ENCODE measurements around the gene NTNG2.
A peak's percentile ranks its signal among the peaks of the same experiment; 100 is the strongest.

NTNG2 gene

DNA sequence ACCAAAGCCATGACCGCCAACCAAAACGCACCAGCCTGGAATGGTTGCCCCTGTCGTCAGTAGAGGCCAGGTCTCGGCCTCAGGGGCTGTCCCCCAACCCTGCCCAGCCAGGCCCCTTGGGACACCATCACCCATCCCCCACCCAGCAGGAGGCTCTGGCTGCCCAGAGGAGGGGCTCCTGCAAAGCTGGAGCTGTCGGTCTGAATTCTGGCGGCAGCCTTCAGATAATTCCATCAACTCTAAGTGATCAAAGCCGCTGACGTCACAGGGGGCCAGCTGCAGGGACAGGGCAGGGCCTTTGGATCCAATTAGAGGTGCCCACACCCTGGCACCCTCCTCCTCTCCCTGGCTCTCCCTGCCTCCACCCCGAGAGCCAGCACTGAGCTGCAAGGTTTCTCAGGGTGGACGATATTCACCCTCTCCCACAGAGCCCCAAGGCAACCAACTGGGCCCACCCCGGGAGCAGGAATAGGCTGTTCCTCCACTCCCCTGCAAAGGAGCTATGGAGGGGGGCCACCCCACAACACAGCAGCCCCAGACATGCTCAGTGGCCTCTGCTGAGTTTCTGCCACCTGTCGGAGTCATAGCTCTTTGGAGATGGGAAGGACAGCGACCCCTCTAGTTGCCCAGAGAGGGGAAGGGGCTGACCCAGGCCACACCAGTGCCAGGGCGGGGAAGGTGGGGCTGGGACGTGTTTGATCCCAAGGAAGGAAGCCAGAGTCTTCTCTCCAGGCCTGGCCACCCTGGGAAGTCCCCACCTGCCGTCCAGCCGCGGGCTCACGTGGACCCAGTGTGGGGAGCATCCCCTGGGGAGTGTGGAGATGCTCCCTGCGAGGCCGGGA is 78.4 kb downstream of the NTNG2 start:
- Histone ChIP-seq H3K9me3 (ENCODE audit: insufficient read depth, low read depth, low read length) (no peaks in the 10 kb centered on the region), H3K4me2 (ENCODE audit: low read depth, low read length, poor library complexity, severe bottlenecking) (peak overlapping the region; percentile 61), H3F3A (ENCODE audit: low read depth) (no peaks in the 10 kb centered on the region), H3K4me3 (ENCODE audit: low read length, poor library complexity, severe bottlenecking) (peak overlapping the region; percentile 43), H3K9me2 (replicated peaks; ENCODE audit: low read depth, low read length) (no peaks in the 10 kb centered on the region), H3K36me3 (ENCODE audit: insufficient read depth, low read length) (no peaks in the 10 kb centered on the region), H3K27me3 (ENCODE audit: insufficient read depth, low read length, poor library complexity, severe bottlenecking) (no peaks in the 10 kb centered on the region), H3K79me2 (ENCODE audit: insufficient read depth, low read length) (no peaks in the 10 kb centered on the region), H4K20me1 (ENCODE audit: insufficient read depth, low read length, poor library complexity, severe bottlenecking) (no peaks in the 10 kb centered on the region), H3K4me1 (ENCODE audit: insufficient read depth, low read length, poor library complexity, severe bottlenecking) (peaks cover 17% of the 10 kb centered on the region), H3K9ac (ENCODE audit: low read depth, low read length, poor library complexity, severe bottlenecking) (no peak overlapping the region), H2AFZ (ENCODE audit: low read length) (no peak overlapping the region)
- no peak for TF ChIP-seq EZH2phosphoT487 (IDR thresholded peaks at IDR 0.05; ENCODE audit: borderline replicate concordance)
- TF ChIP-seq CTCF (conservative IDR thresholded peaks at IDR 0.05; ENCODE audit: low read length): no peak

GRCh38 chr9:132240841-132241482 is 79.1 kb downstream of the NTNG2 start:
- Histone ChIP-seq H3K4me1 (ENCODE audit: insufficient read depth, low read length, poor library complexity, severe bottlenecking) (peaks cover 21% of the 10 kb centered on the region), H3K4me2 (ENCODE audit: low read depth, low read length, poor library complexity, severe bottlenecking) (peak overlapping the region; percentile 97), H2AFZ (ENCODE audit: low read length) (peak overlapping the region; percentile 58; the same call in 1 of the 2 replicates), H3K4me3 (ENCODE audit: low read length, poor library complexity, severe bottlenecking) (peak overlapping the region; percentile 84), H3K27me3 (ENCODE audit: insufficient read depth, low read length, poor library complexity, severe bottlenecking) (no peaks in the 10 kb centered on the region), H4K20me1 (ENCODE audit: insufficient read depth, low read length, poor library complexity, severe bottlenecking) (no peaks in the 10 kb centered on the region), H3K36me3 (ENCODE audit: insufficient read depth, low read length) (no peaks in the 10 kb centered on the region), H3K9me3 (ENCODE audit: insufficient read depth, low read depth, low read length) (no peaks in the 10 kb centered on the region), H3K79me2 (ENCODE audit: insufficient read depth, low read length) (no peaks in the 10 kb centered on the region), H3K9ac (ENCODE audit: low read depth, low read length, poor library complexity, severe bottlenecking) (peak overlapping the region; percentile 56), H3F3A (ENCODE audit: low read depth) (no peaks in the 10 kb centered on the region), H3K9me2 (replicated peaks; ENCODE audit: low read depth, low read length) (no peaks in the 10 kb centered on the region)
- TF ChIP-seq CTCF (conservative IDR thresholded peaks at IDR 0.05; ENCODE audit: low read length) (no peak), EZH2phosphoT487 (IDR thresholded peaks at IDR 0.05; ENCODE audit: borderline replicate concordance) (no peak)

- Histone ChIP-seq H3K27me3 (ENCODE audit: insufficient read depth, low read length, poor library complexity, severe bottlenecking) (no peaks in the 10 kb centered on the region), H3K4me2 (ENCODE audit: low read depth, low read length, poor library complexity, severe bottlenecking) (peak overlapping the region; percentile 97), H3K9ac (ENCODE audit: low read depth, low read length, poor library complexity, severe bottlenecking) (peak overlapping the region; percentile 56), H3K9me3 (ENCODE audit: insufficient read depth, low read depth, low read length) (no peaks in the 10 kb centered on the region), H2AFZ (ENCODE audit: low read length) (peak overlapping the region; percentile 58; the same call in 1 of the 2 replicates), H3F3A (ENCODE audit: low read depth) (no peaks in the 10 kb centered on the region), H3K36me3 (ENCODE audit: insufficient read depth, low read length) (no peaks in the 10 kb centered on the region), H3K79me2 (ENCODE audit: insufficient read depth, low read length) (no peaks in the 10 kb centered on the region), H4K20me1 (ENCODE audit: insufficient read depth, low read length, poor library complexity, severe bottlenecking) (no peaks in the 10 kb centered on the region), H3K9me2 (replicated peaks; ENCODE audit: low read depth, low read length) (no peaks in the 10 kb centered on the region), H3K4me3 (ENCODE audit: low read length, poor library complexity, severe bottlenecking) (peak overlapping the region; percentile 84), H3K4me1 (ENCODE audit: insufficient read depth, low read length, poor library complexity, severe bottlenecking) (peaks cover 24% of the 10 kb centered on the region)
- TF ChIP-seq CTCF (conservative IDR thresholded peaks at IDR 0.05; ENCODE audit: low read length) (no peak), EZH2phosphoT487 (IDR thresholded peaks at IDR 0.05; ENCODE audit: borderline replicate concordance) (no peak)
Observed at GRCh38 chr9:132241483-132241839, 79.6 kb downstream of the NTNG2 start.

Measured in Loucy (cell line).